ENCODE data around the gene KRT7.

The KRT7 gene

DNA sequence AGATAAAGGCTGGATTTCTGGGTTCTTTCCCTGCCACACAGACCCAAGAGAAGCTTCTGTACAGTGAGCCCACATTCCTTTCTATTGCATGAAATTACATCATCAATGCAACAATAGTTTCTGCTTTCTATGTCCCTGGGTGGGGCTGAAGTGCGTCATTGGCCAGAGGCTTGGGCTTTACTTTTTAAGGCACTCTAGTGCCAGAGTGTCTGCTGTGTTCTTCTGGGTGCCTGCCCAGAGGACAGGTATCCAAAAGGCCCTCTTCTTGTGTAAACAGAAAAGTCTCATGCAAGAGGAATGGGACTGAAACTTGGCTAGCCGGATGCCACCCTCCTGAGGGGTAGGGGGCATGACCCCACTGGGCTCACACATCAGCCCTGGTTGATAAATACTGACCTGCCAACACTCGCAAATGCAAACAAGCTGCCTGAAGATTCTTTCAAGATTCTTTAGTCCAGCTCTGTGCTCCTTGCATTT is 47.3 kb downstream of the KRT7 start:
- Histone ChIP-seq H3K36me3 (ENCODE audit: insufficient read depth, low read length) (no peaks in the 10 kb centered on the region), H3K27me3 (ENCODE audit: insufficient read depth, low read length, poor library complexity, severe bottlenecking) (no peaks in the 10 kb centered on the region), H3K79me2 (ENCODE audit: insufficient read depth, low read length) (no peaks in the 10 kb centered on the region), H3K9me3 (ENCODE audit: insufficient read depth, low read depth, low read length) (no peaks in the 10 kb centered on the region), H3K4me1 (ENCODE audit: insufficient read depth, low read length, poor library complexity, severe bottlenecking) (peaks cover 30% of the 10 kb centered on the region), H3K9me2 (replicated peaks; ENCODE audit: low read depth, low read length) (no peaks in the 10 kb centered on the region), H3K9ac (ENCODE audit: low read depth, low read length, poor library complexity, severe bottlenecking) (no peak overlapping the region), H4K20me1 (ENCODE audit: insufficient read depth, low read length, poor library complexity, severe bottlenecking) (no peaks in the 10 kb centered on the region), H3F3A (ENCODE audit: low read depth) (no peaks in the 10 kb centered on the region), H2AFZ (ENCODE audit: low read length) (no peak overlapping the region), H3K4me3 (ENCODE audit: low read length, poor library complexity, severe bottlenecking) (no peak overlapping the region), H3K4me2 (ENCODE audit: low read depth, low read length, poor library complexity, severe bottlenecking) (no peak overlapping the region)
- TF ChIP-seq EZH2phosphoT487 (IDR thresholded peaks at IDR 0.05; ENCODE audit: borderline replicate concordance): no peak
- TF ChIP-seq, protein P1, sequence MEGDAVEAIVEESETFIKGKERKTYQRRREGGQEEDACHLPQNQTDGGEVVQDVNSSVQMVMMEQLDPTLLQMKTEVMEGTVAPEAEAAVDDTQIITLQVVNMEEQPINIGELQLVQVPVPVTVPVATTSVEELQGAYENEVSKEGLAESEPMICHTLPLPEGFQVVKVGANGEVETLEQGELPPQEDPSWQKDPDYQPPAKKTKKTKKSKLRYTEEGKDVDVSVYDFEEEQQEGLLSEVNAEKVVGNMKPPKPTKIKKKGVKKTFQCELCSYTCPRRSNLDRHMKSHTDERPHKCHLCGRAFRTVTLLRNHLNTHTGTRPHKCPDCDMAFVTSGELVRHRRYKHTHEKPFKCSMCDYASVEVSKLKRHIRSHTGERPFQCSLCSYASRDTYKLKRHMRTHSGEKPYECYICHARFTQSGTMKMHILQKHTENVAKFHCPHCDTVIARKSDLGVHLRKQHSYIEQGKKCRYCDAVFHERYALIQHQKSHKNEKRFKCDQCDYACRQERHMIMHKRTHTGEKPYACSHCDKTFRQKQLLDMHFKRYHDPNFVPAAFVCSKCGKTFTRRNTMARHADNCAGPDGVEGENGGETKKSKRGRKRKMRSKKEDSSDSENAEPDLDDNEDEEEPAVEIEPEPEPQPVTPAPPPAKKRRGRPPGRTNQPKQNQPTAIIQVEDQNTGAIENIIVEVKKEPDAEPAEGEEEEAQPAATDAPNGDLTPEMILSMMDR (conservative IDR thresholded peaks at IDR 0.05; ENCODE audit: low read length): no peak

DNA sequence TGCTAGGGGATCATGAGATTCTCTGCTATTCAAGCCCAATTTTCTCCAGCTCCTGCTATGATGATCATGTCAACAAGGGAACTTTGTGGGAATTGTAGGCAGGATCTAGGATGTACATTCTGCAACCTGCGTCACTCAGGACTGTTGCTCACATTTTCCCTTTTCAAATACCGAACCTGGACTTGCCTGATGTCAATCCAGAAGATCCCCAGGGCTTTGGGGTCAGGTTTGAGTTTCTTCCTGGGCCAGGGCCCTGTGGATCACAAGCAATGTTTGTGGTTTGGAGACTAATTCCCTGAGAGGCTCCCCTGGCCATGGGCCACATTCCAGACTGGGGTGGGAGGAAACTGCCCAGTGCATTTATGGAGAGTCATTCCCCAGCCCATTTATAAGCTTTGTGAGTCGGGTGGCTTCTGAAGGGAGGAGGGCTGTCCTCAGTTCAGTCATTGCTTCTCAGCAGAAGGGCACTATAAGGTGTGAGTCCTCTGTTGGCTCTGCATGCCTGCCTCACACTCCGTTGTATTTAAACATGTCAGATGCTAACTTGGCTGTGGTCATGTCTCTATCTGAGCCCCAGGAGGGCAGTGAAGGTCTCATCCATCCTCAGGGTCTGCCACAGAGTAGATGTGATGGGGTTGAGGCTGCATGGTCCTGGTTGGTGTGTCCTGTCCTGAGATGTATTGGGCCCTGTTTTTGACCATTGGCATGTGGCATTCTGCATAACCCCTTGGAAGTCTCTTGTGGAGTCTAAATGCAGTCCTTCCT is 47.9 kb downstream of the KRT7 start:
- Histone ChIP-seq H3F3A (ENCODE audit: low read depth) (no peaks in the 10 kb centered on the region), H2AFZ (ENCODE audit: low read length) (no peak overlapping the region), H3K4me3 (ENCODE audit: low read length, poor library complexity, severe bottlenecking) (no peak overlapping the region), H3K79me2 (ENCODE audit: insufficient read depth, low read length) (no peaks in the 10 kb centered on the region), H4K20me1 (ENCODE audit: insufficient read depth, low read length, poor library complexity, severe bottlenecking) (no peaks in the 10 kb centered on the region), H3K9ac (ENCODE audit: low read depth, low read length, poor library complexity, severe bottlenecking) (no peak overlapping the region), H3K4me1 (ENCODE audit: insufficient read depth, low read length, poor library complexity, severe bottlenecking) (peaks cover 36% of the 10 kb centered on the region), H3K36me3 (ENCODE audit: insufficient read depth, low read length) (no peaks in the 10 kb centered on the region), H3K9me3 (ENCODE audit: insufficient read depth, low read depth, low read length) (no peaks in the 10 kb centered on the region), H3K4me2 (ENCODE audit: low read depth, low read length, poor library complexity, severe bottlenecking) (no peak overlapping the region), H3K27me3 (ENCODE audit: insufficient read depth, low read length, poor library complexity, severe bottlenecking) (no peaks in the 10 kb centered on the region), H3K9me2 (replicated peaks; ENCODE audit: low read depth, low read length) (no peaks in the 10 kb centered on the region)
- TF ChIP-seq, protein P1 (conservative IDR thresholded peaks at IDR 0.05; ENCODE audit: low read length): no peak
- TF ChIP-seq EZH2phosphoT487 (IDR thresholded peaks at IDR 0.05; ENCODE audit: borderline replicate concordance): no peak

GRCh38 chr12:52284562-52285171 is 51.6 kb downstream of the KRT7 start:
- Histone ChIP-seq H3K36me3 (ENCODE audit: insufficient read depth, low read length) (no peaks in the 10 kb centered on the region), H3K4me2 (ENCODE audit: low read depth, low read length, poor library complexity, severe bottlenecking) (no peak overlapping the region), H2AFZ (ENCODE audit: low read length) (no peak overlapping the region), H3K9ac (ENCODE audit: low read depth, low read length, poor library complexity, severe bottlenecking) (no peak overlapping the region), H4K20me1 (ENCODE audit: insufficient read depth, low read length, poor library complexity, severe bottlenecking) (no peaks in the 10 kb centered on the region), H3K79me2 (ENCODE audit: insufficient read depth, low read length) (no peaks in the 10 kb centered on the region), H3K27me3 (ENCODE audit: insufficient read depth, low read length, poor library complexity, severe bottlenecking) (no peaks in the 10 kb centered on the region), H3K9me3 (ENCODE audit: insufficient read depth, low read depth, low read length) (no peaks in the 10 kb centered on the region), H3K4me3 (ENCODE audit: low read length, poor library complexity, severe bottlenecking) (no peak overlapping the region), H3F3A (ENCODE audit: low read depth) (no peaks in the 10 kb centered on the region), H3K9me2 (replicated peaks; ENCODE audit: low read depth, low read length) (no peaks in the 10 kb centered on the region), H3K4me1 (ENCODE audit: insufficient read depth, low read length, poor library complexity, severe bottlenecking) (peaks cover 36% of the 10 kb centered on the region)
- TF ChIP-seq, protein P1 (conservative IDR thresholded peaks at IDR 0.05; ENCODE audit: low read length): no peak
- no peak for TF ChIP-seq EZH2phosphoT487 (IDR thresholded peaks at IDR 0.05; ENCODE audit: borderline replicate concordance)

All from Loucy (cell line).